ENCODE measurements around the gene ATP10A.

The ATP10A gene

GRCh38 chr15:25770618-25771337 lies 92.3 kb downstream of the ATP10A start:
- no peaks in the 10 kb centered on the region for H3K27me3 ChIP-seq
- H3K4me3 ChIP-seq (ENCODE audit: low read depth in 1 of 2, low read length in 1 of 2) = no peak overlapping the region
- no peaks in the 10 kb centered on the region for H3K9me3 ChIP-seq
- no peak overlapping the region for H3K27ac ChIP-seq
- TF ChIP-seq CTCF (IDR thresholded peaks at IDR 0.05) = no peak
- no peaks in the 10 kb centered on the region for H3K4me1 ChIP-seq (ENCODE audit: control insufficient read depth in 1 of 2, insufficient read depth in 1 of 2, low read depth in 1 of 2, low read length in 1 of 2)
- no peaks in the 10 kb centered on the region for H3K36me3 ChIP-seq

DNA sequence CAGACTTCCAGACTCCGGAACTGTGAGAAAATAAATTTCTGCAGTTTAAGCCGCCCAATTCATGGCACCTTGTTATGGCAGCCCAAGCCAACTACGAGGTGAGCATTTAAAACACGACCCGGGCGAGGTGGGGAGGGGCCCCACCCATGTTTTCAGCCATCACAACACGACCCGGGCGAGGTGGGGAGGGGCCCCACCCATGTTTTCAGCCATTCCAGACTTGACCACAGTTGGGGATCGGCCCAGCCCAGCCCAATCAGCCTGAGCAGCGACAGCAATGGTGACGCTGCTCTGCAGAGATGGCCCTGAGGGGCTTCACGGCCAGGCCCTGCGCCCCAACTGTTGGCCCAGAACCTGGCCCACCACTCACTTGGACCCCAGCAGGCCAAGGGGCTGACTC lies 93.1 kb downstream of the ATP10A start:
- H3K36me3 ChIP-seq = no peaks in the 10 kb centered on the region

GRCh38 chr15:25768271-25768670 lies 94.9 kb downstream of the ATP10A start:
- Histone ChIP-seq H3K27me3 (no peaks in the 10 kb centered on the region), H3K4me3 (ENCODE audit: low read depth in 1 of 2, low read length in 1 of 2) (no peak overlapping the region), H3K27ac (no peak overlapping the region), H3K4me1 (ENCODE audit: control insufficient read depth in 1 of 2, insufficient read depth in 1 of 2, low read depth in 1 of 2, low read length in 1 of 2) (no peaks in the 10 kb centered on the region), H3K36me3 (no peaks in the 10 kb centered on the region), H3K9me3 (no peaks in the 10 kb centered on the region)
- TF ChIP-seq CTCF (IDR thresholded peaks at IDR 0.05) = no peak

More for the DNA sequence above, 93.1 kb downstream of the ATP10A start:
- Histone ChIP-seq H3K27ac (no peak overlapping the region), H3K4me1 (ENCODE audit: control insufficient read depth in 1 of 2, insufficient read depth in 1 of 2, low read depth in 1 of 2, low read length in 1 of 2) (no peaks in the 10 kb centered on the region), H3K27me3 (no peaks in the 10 kb centered on the region), H3K4me3 (ENCODE audit: low read depth in 1 of 2, low read length in 1 of 2) (no peak overlapping the region), H3K9me3 (no peaks in the 10 kb centered on the region)
- no peak for TF ChIP-seq CTCF (IDR thresholded peaks at IDR 0.05)

GRCh38 chr15:25767356-25768151 lies 95.6 kb downstream of the ATP10A start:
- Histone ChIP-seq H3K4me1 (ENCODE audit: control insufficient read depth in 1 of 2, insufficient read depth in 1 of 2, low read depth in 1 of 2, low read length in 1 of 2) (no peaks in the 10 kb centered on the region), H3K27ac (no peak overlapping the region), H3K9me3 (no peaks in the 10 kb centered on the region), H3K27me3 (no peaks in the 10 kb centered on the region), H3K4me3 (ENCODE audit: low read depth in 1 of 2, low read length in 1 of 2) (no peak overlapping the region), H3K36me3 (no peaks in the 10 kb centered on the region)
- no peak for TF ChIP-seq CTCF (IDR thresholded peaks at IDR 0.05)

GRCh38 chr15:25766417-25766816 lies 96.7 kb downstream of the ATP10A start:
- Histone ChIP-seq H3K36me3 (no peaks in the 10 kb centered on the region), H3K4me1 (ENCODE audit: control insufficient read depth in 1 of 2, insufficient read depth in 1 of 2, low read depth in 1 of 2, low read length in 1 of 2) (no peaks in the 10 kb centered on the region), H3K27ac (no peak overlapping the region), H3K4me3 (ENCODE audit: low read depth in 1 of 2, low read length in 1 of 2) (no peak overlapping the region), H3K27me3 (no peaks in the 10 kb centered on the region), H3K9me3 (no peaks in the 10 kb centered on the region)
- TF ChIP-seq CTCF (IDR thresholded peaks at IDR 0.05) = no peak
